ENCODE measurements around the gene GRPEL2. TPM values are rescaled to one million over a fixed set of nuclear protein-coding genes. Genes with fewer than 3 reads are reported as not detected.

The GRPEL2 gene
- total RNA-seq, 1 donor = 24.9 TPM

Other genes with a start within 250 kb of the GRPEL2 start
- gene ABLIM3, start 204.0 kb upstream of the GRPEL2 start, total RNA-seq = 4.4 TPM
- gene AFAP1L1, start 73.6 kb upstream of the GRPEL2 start, total RNA-seq = under 0.01 TPM
- 9.2 TPM for gene PCYOX1L, start 12.5 kb downstream of the GRPEL2 start, total RNA-seq
- not detected for gene IL17B, start 33.8 kb downstream of the GRPEL2 start, total RNA-seq
- 249 TPM for gene CSNK1A1, start 205.9 kb downstream of the GRPEL2 start, total RNA-seq
- not detected for gene ARHGEF37, start 236.0 kb downstream of the GRPEL2 start, total RNA-seq

Measured in mononuclear cell (primary cell).